ENCODE measurements around the gene MAN1A1. TPM values are rescaled to one million over a fixed set of nuclear protein-coding genes. Genes with fewer than 3 reads are reported as not detected.

Gene MAN1A1
- total RNA-seq, 1 donor, result 79.6 TPM

GRCh38 chr6:119240257-119241110 lies 109.1 kb downstream of the MAN1A1 start:
- Histone ChIP-seq H3K27ac (ENCODE audit: low read depth, low read length) (no peak overlapping the region), H3K9me3 (ENCODE audit: low read depth, low read length) (no peaks in the 10 kb centered on the region), H3K79me2 (ENCODE audit: insufficient read depth, low read length) (no peaks in the 10 kb centered on the region), H3K4me2 (ENCODE audit: insufficient read depth, low read length) (no peak overlapping the region), H2AFZ (ENCODE audit: low read length) (no peak overlapping the region), H3K4me1 (ENCODE audit: insufficient read depth, low read length) (no peaks in the 10 kb centered on the region), H3K27me3 (ENCODE audit: insufficient read depth, low read length) (no peaks in the 10 kb centered on the region), H3K4me3 (ENCODE audit: insufficient read depth, low read length) (no peak overlapping the region), H3K36me3 (ENCODE audit: insufficient read depth, low read length) (no peaks in the 10 kb centered on the region), H4K20me1 (ENCODE audit: insufficient read depth, low read length) (no peaks in the 10 kb centered on the region)
- no peak for DNase-seq (ENCODE audit: insufficient read length, low spot score, missing footprints)
- no peak for TF ChIP-seq CTCF (IDR thresholded peaks at IDR 0.05; ENCODE audit: extremely low read depth, low read depth, low read length)

GRCh38 chr6:119237177-119237715 lies 112.3 kb downstream of the MAN1A1 start:
- Histone ChIP-seq H3K27ac (ENCODE audit: low read depth, low read length) (no peak overlapping the region), H3K4me3 (ENCODE audit: insufficient read depth, low read length) (no peak overlapping the region), H3K36me3 (ENCODE audit: insufficient read depth, low read length) (no peaks in the 10 kb centered on the region), H2AFZ (ENCODE audit: low read length) (no peak overlapping the region), H3K27me3 (ENCODE audit: insufficient read depth, low read length) (no peaks in the 10 kb centered on the region), H3K4me2 (ENCODE audit: insufficient read depth, low read length) (no peak overlapping the region), H3K79me2 (ENCODE audit: insufficient read depth, low read length) (no peaks in the 10 kb centered on the region), H4K20me1 (ENCODE audit: insufficient read depth, low read length) (no peaks in the 10 kb centered on the region), H3K9me3 (ENCODE audit: low read depth, low read length) (no peaks in the 10 kb centered on the region), H3K4me1 (ENCODE audit: insufficient read depth, low read length) (no peaks in the 10 kb centered on the region)
- TF ChIP-seq CTCF (IDR thresholded peaks at IDR 0.05; ENCODE audit: extremely low read depth, low read depth, low read length), result no peak
- no peak for DNase-seq (ENCODE audit: insufficient read length, low spot score, missing footprints)

- H3K79me2 ChIP-seq (ENCODE audit: insufficient read depth, low read length), result no peaks in the 10 kb centered on the region
- H3K4me1 ChIP-seq (ENCODE audit: insufficient read depth, low read length), result no peaks in the 10 kb centered on the region
- H4K20me1 ChIP-seq (ENCODE audit: insufficient read depth, low read length), result no peaks in the 10 kb centered on the region
- H3K36me3 ChIP-seq (ENCODE audit: insufficient read depth, low read length), result no peaks in the 10 kb centered on the region
- H2AFZ ChIP-seq (ENCODE audit: low read length), result no peak overlapping the region
- H3K4me3 ChIP-seq (ENCODE audit: insufficient read depth, low read length), result no peak overlapping the region
- H3K27ac ChIP-seq (ENCODE audit: low read depth, low read length), result no peak overlapping the region
- no peak for TF ChIP-seq CTCF (IDR thresholded peaks at IDR 0.05; ENCODE audit: extremely low read depth, low read depth, low read length)
- H3K27me3 ChIP-seq (ENCODE audit: insufficient read depth, low read length), result no peaks in the 10 kb centered on the region
- H3K9me3 ChIP-seq (ENCODE audit: low read depth, low read length), result no peaks in the 10 kb centered on the region
- no peak overlapping the region for H3K4me2 ChIP-seq (ENCODE audit: insufficient read depth, low read length)
- no peak for DNase-seq (ENCODE audit: insufficient read length, low spot score, missing footprints)
Measured at GRCh38 chr6:119234941-119235340, 114.6 kb downstream of the MAN1A1 start.

- no peaks in the 10 kb centered on the region for H4K20me1 ChIP-seq (ENCODE audit: insufficient read depth, low read length)
- H3K9me3 ChIP-seq (ENCODE audit: low read depth, low read length), result no peaks in the 10 kb centered on the region
- H3K4me1 ChIP-seq (ENCODE audit: insufficient read depth, low read length), result no peaks in the 10 kb centered on the region
- H3K27ac ChIP-seq (ENCODE audit: low read depth, low read length), result no peak overlapping the region
- H2AFZ ChIP-seq (ENCODE audit: low read length), result no peak overlapping the region
- no peaks in the 10 kb centered on the region for H3K79me2 ChIP-seq (ENCODE audit: insufficient read depth, low read length)
- H3K4me3 ChIP-seq (ENCODE audit: insufficient read depth, low read length), result no peak overlapping the region
- no peaks in the 10 kb centered on the region for H3K27me3 ChIP-seq (ENCODE audit: insufficient read depth, low read length)
- H3K4me2 ChIP-seq (ENCODE audit: insufficient read depth, low read length), result no peak overlapping the region
- TF ChIP-seq CTCF (IDR thresholded peaks at IDR 0.05; ENCODE audit: extremely low read depth, low read depth, low read length), result no peak
- no peaks in the 10 kb centered on the region for H3K36me3 ChIP-seq (ENCODE audit: insufficient read depth, low read length)
- no peak for DNase-seq (ENCODE audit: insufficient read length, low spot score, missing footprints)
Measured at GRCh38 chr6:119234457-119234856, 115.1 kb downstream of the MAN1A1 start.
